CD4-positive, alpha-beta T cell treated with Interleukin-15 for 4 hours (primary cell): ENCODE results near the gene C16orf89.

Experiments
- DNase-seq: peaks from one replicate; pipeline ENCODE4 v3.0.0-alpha.2; 2020; ENCODE audit warnings: low spot score

Gene C16orf89

DNA sequence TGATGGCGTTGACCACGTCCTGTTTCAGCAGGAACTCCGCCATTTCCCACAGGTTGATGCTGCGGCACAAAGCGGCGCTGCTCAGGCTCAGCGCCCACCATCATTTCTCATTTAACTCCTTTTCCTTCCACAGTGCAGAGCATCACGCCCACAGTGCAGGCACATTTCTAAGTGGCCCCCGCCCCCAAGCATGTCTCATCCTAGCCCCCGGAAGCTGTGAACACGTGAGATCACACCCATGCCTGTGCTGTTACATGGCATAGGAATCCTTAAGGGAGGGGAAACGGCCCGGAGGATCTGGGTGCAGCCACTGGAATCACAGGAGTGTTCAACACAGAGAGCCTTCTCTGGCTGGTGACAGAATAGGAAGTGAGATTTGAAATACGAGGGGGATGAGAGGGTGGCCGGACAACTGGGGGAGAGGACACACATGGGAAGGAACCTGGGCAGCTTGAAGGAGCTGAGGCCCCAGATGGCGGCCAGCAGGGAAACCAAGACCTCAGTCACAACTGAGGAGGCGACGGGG, 36.7 kb downstream of the C16orf89 start:
- DNase-seq: no peak

DNA sequence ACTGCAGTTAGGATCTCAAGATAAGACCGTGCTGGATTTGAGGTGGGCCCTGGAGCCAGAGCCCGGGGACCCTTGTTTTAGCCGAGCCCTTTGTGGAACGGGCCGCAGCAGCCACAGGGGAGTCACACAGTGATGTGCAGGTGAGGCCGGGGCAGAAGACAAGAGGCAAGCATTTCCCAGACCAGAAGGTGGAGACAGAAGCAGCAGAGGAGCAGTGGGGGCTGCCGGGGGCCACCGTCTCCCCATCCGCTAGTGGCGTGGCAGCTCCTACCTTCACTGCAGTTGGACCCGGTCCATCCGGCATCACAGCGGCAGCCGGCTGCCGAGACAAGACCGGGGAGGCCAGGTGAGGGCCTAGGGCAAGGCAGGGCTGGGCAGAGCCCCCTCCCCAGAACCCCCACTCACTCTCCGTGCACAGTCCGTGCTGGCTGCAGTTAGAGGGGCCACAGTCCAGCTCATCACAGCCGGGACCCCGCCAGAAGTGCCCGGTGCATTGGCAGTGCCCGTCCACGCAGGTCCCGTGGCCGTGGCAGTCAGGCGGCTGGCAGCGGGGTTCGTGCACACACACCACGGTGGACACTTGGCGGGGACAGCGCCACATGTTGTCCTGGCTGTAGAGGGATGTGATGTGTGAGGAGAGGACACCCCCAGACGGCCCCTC, 38.1 kb downstream of the C16orf89 start:
- DNase-seq: no peak

DNA sequence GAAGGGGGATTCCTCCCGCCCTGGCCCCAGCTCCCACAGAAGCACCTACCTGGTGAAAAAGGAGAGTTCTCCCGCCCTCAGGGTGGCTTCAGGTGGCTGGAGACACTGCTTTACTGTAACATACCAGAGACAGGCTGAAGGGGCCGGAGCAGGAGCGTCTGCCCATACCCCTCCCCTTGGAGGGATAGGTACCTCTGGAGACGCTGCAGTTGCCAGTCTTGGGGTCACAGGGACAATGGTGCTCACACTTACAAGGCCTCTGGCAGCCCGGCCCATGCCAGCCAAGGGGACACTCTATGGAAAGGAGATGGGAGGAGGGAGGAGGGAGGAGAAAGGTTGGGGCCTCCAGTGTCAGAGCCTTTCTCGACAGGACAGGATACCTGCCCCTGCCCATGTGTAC, 38.7 kb downstream of the C16orf89 start:
- no peak for DNase-seq

DNA sequence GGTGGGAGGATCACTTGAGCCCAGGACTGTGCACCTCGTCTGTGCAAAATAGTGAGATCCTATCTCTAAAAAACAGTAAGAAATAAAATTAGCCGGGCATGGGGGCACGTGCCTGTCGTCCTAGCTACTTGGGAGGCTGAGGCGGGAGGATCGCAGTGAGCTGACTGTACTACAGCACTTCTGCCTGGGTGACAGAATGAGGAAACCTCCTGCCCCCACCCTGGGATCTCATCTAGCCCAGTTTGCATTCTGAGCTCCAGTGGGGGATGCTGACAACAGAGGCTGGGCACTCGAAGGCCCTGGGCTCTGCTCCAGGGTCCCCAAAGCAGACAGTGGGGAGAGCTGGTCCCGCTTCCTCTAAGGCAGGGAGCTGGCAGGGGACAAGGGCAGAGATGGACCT, 39.1 kb downstream of the C16orf89 start:
- no peak for DNase-seq

DNA sequence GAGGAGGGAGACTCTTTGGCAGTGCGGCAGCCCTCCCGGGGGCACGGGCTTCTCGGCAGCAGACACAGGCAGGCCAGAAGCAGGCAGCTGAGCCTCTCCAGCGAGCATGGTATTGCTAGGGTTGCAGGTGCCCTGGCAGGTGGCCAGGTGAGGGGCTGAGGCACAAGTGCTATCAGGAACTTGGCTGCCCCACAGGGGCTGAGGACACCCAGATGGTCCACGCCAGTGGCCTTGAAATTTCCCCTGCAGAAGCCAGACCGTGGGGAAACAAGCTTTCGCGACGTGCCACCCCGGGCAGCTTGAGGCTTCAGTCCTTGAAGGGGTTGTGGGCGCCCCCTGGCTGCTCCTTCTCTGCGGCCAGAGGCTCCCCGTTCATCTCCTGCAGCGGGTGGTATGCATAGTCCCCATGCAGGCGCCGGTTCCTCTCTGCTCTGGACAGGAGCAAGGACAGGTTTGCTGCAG, 40.6 kb downstream of the C16orf89 start:
- DNase-seq: no peak

DNA sequence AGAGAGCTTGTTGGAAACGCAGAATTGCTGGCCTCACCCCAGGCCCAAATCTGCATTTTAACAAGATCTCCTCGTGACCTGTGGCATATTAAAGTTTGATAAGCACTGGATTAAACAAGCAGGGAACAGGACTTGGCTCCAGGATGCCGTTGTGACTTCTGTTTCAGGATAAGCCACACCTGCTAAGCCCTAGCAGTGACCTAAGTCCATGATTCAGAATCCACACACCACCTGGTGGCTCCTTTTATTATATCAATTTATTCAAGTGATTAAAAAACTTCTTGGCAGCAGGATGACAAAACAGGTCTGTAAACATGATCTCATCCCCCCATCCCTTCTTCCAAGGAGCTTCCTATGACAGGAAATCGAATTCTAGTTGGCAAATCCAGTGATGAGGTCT, 41.1 kb downstream of the C16orf89 start:
- DNase-seq: no peak

DNA sequence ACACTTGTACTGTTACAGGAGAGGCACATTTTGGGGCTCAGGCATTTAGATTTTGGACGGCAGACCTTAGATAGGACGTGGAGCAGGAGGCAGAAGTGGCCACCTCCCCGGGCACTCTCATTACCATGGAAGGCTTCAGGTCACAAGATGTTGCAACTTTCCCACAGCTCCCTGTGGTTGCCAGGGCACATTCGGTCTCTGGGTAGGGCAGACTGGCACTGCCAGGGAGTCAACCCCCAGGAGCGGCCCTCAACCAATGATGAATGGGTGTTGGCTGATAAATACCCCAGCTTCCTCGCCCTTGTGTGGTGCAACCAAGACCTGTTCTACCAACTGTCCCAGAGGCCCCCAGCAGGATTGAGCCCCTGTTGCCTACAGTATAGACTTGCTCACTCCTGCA, 43.2 kb downstream of the C16orf89 start:
- DNase-seq: no peak

DNA sequence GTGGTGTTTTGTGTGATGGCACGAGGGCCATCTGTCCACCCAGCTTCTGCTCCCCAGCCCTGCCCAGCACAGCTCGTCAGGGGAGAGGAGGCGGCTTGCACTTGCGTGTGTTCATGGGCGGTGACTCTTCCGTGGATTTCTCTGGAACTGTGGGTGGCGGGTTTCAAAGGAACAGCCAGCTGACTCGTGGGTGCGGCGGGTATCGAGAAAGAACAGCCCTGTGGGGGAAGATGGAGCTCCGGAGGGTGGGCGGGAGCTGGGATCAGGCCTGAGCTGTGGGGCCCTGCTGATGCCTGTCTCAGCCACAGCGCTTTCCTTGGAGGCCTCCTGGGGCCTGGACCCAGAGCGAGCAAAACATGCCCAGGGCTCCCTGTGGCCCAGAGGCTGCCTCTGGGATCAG, 45.2 kb downstream of the C16orf89 start:
- DNase-seq: no peak

DNA sequence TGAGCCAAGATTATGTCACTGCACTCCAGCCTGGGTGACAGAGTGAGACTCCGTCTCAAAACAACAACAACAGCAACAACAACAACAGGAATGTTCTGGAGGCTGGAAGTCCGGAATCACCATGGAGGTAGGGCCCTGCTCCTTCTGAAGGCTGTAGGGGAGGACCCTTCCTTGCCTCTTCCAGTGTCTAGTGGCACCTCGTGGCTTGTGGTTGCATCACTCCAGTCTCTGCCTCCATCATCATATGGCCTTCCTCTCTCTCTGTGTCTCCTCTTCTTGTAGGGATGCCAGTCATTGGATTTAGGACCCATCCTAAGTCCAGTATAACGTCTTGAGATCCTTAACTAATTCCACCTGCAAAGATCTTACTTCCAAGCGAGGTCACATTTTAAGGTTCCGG, 46.0 kb downstream of the C16orf89 start:
- DNase-seq: no peak

- DNase-seq: no peak
Observed at GRCh38 chr16:5018793-5019192, 47.0 kb downstream of the C16orf89 start.

DNA sequence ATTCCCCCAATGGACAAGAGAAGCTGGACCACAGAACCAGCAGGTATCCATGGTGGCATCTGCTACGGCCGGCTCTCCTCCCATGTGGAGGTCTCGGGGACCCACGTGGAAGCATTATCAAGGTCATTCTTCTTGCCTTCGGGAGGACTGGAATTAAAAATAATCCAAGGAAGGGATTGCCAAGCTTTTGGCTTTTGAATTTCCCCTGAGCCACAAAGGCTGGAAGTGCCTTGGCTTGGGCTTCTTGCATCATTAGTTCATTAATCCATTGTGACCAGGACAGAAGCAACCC, 48.1 kb downstream of the C16orf89 start:
- no peak for DNase-seq

GRCh38 chr16:5016967-5017677, 48.6 kb downstream of the C16orf89 start:
- no peak for DNase-seq

DNA sequence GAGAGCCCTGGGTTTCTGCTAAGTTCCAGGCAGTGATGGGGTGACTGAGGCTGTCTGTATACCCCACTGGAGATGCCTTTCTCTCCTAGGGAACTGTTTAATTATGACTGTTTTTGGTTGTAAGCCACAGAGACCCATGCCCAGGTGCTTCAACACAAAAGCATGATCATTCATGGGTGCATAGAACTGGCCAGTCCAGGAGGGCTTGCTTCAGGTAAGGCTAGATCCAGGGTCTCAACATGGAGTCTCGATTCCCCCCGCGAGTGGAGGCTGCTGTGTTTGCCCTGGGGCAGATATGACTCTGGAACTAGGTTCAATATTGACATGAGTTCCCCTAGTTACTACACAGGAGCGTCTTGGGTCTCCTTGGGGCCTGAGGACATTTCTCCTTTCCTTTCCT, 49.9 kb downstream of the C16orf89 start:
- DNase-seq: no peak

DNA sequence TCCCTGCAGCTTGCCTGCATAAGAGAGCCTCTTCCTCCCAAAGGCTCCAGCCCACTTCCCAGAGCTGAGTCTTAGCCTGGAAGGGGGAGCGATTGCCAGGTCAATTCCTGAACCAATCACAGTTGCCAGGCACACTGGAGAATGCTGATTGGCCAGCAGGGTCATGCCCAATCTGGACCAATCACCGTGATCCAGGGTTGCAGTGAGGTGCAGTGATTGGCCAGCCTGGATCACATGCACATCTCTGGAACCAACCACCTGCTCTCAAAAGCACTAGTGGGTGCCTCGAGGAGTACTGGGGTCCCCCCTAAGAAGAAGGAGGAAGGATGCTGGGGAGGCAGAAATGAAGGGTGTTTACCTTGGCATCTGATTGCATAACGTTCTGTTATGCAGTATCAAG, 50.4 kb downstream of the C16orf89 start:
- no peak for DNase-seq

GRCh38 chr16:5012887-5013286, 52.9 kb downstream of the C16orf89 start:
- DNase-seq: no peak

GRCh38 chr16:5011637-5012036, 54.1 kb downstream of the C16orf89 start:
- no peak for DNase-seq

DNA sequence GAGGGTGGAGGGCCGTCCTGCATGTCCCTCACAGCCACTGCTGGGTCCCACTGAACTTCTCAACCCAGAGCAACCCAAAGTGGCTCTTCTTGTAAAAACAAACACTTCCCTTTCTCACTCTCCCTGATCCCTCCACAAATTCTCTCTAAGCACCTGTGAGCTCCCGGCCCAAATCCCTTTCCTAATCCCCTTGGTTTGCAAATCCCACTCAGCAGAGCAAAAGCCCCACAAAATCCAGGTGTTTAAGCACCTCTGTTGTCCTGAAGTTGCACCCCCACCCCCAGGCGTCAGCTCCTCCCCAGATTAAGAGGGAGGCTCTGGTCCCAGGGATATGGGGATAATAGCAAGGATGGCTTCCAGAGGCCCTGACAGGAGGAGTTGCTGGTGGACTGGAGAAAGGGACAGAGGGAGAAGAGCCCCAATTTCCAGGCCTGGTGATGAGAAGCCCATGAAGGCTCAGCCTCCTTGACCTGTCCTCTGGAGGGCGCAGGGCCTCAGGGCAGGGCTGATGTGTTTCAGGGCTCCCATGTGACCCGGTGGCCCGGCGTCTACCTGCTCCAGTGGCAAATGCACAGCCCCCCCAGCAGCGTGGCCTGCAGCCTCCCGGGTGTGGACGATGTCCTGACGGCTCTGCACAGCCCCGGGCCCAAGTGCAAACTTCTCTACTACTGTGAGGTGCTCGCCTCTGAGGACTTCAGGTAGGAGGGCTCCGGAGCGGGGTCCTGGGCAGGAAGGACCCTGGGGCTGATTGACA, 55.0 kb downstream of the C16orf89 start:
- DNase-seq: no peak

GRCh38 chr16:5008311-5008731, 57.4 kb downstream of the C16orf89 start:
- DNase-seq: no peak

- no peak for DNase-seq
Observed at GRCh38 chr16:5007256-5007655, 58.5 kb downstream of the C16orf89 start.

DNA sequence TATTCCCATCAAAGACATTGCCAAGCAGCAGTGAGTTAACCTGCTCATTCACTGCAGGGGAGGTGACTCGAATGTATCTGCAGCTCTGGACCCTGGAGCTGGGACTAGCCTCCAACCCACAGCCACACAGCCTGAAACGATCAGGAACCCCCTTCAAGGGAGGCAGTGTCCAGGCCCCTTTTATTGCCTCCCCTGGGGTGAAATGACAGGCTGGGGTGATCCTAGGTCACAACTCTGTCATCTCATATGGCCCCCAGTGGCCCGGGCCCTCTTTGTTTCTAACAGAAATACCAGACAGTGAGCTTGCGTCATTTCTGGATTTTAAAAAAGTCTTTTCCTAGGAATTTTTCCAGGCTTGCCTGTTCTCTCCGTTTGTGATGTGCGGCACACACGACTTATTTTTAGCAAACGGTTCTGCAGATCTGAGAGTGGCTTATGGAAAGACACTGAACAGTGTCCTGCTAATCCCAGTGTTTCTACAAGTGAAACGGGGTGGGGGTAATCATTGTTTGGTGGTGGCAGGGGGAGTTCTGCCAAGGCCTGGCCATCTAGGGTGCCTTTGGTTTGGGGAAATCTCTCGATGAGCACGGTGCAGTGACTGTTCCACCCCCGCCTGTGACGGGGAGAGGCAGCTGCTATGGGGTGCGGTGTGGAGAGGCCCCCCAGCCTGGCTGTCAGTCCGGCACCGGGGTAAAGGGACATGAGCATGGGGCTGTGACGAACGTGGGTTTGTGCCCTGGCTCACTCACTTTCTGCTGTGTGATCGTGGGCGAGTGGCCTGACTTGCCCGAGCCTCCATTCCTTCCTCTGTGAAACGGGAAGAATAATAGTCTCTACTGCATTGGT, 59.2 kb downstream of the C16orf89 start:
- no peak for DNase-seq

DNA sequence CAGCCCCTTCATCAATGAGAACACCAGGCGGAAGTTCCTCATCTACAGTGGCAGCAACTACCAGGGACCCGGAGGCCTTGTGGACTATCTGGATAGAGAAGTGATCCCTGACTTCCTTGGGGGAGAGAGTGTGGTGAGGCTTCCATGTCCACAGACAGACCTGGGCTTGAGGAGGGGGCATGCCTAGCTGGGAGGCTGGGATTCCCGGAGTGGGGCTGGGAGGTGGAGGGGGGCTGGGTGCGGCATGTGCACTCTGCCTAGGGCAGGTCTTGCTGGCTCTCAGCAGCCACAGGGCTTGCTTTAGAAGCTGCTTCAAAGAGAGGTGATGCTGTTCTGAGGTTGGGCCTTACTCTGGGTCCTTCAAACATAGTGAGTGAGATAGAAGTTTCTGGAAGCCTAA, 59.8 kb downstream of the C16orf89 start:
- no peak for DNase-seq

DNA sequence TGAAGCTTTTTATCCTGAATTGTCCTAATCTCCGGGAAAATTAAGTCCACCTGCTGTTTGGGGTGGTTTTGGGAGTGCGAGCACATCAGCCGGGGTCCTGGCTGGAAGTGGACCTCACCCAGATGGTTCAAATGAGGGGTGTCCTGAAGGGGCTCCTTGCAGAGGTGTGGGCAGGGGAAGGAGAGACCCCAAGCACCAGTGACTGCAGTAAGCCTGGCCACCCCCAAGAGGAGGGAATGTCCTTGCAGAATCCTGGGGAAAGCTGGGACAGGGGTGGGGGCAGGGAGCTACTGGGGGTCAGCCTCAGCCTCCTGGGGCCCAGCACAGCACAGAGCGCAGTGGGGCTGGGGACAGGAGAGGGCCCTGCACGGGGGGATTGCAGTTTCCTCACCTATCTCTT, 61.4 kb downstream of the C16orf89 start:
- DNase-seq: no peak
